Keratinocyte (primary cell): ENCODE data around the gene TSTD2. TPM values are rescaled to one million over a fixed set of nuclear protein-coding genes. Genes with fewer than 3 reads are reported as not detected.

Experiments used
- DNase-seq: peaks from one replicate; pipeline ENCODE4 v3.0.0-alpha.2; 2011; ENCODE audit warnings: low read depth, missing footprints, low spot score
- FAIRE-seq: peaks from 2 replicates; lab custom pipeline; 2011; peaks lifted over from hg19 to GRCh38; lab: Jason Lieb, UNC
- H2AFZ ChIP-seq: 2 replicates; pipeline ENCODE4 v1.6.0; 2012; ENCODE audit warnings: low read length, control low read depth, inconsistent platforms; ENCODE audit not compliant: control insufficient read depth
- H3K27ac ChIP-seq: 2 replicates; pipeline ENCODE4 v1.5.1; 2011; ENCODE audit warnings: low read length; ENCODE audit not compliant: control insufficient read depth, insufficient read depth
- H3K27me3 ChIP-seq: 3 replicates; pipeline ENCODE4 v1.6.0; 2011; ENCODE audit warnings: low read length; ENCODE audit not compliant: control insufficient read depth, insufficient read depth; ENCODE audit errors: extremely low read depth
- H3K36me3 ChIP-seq, 2 experiments: 2 replicates in 1 of 2; 3 replicates in 1 of 2; pipeline ENCODE4 v1.5.1; 2011; ENCODE audit warnings: low read length in 2 of 2, mild to moderate bottlenecking in 1 of 2; ENCODE audit not compliant: control insufficient read depth in 2 of 2, insufficient read depth in 2 of 2; ENCODE audit errors: extremely low read depth in 1 of 2
- H3K4me1 ChIP-seq: 3 replicates; pipeline ENCODE4 v1.5.1; 2011; ENCODE audit warnings: low read length; ENCODE audit not compliant: control insufficient read depth, insufficient read depth; ENCODE audit errors: extremely low read depth
- H3K4me2 ChIP-seq: 3 replicates; pipeline ENCODE4 v1.6.0; 2011; ENCODE audit warnings: low read depth, low read length; ENCODE audit not compliant: control insufficient read depth, insufficient read depth; ENCODE audit errors: extremely low read depth
- H3K4me3 ChIP-seq, 3 experiments: fragments of 200-600 bp in 1 of 3; sonication (generic) in 1 of 3; 2 replicates in 2 of 3; 3 replicates in 1 of 3; pipeline ENCODE4 v1.5.1; 2011 to 2016; ENCODE audit warnings: low read length in 3 of 3, mild to moderate bottlenecking in 3 of 3, control low read depth in 2 of 3, inconsistent platforms in 1 of 3, low read depth in 1 of 3, mixed read lengths in 1 of 3, mixed run types in 1 of 3, moderate library complexity in 1 of 3; ENCODE audit not compliant: control insufficient read depth in 2 of 3, insufficient read depth in 2 of 3; ENCODE audit errors: extremely low read depth in 1 of 3
- H3K79me2 ChIP-seq: 2 replicates; pipeline ENCODE4 v1.6.0; 2012; ENCODE audit warnings: low read length; ENCODE audit not compliant: control insufficient read depth, insufficient read depth
- H3K9ac ChIP-seq: 3 replicates; pipeline ENCODE4 v1.6.0; 2011; ENCODE audit warnings: low read length; ENCODE audit not compliant: control insufficient read depth, insufficient read depth; ENCODE audit errors: extremely low read depth
- H3K9me1 ChIP-seq: 3 replicates; pipeline ENCODE4 v1.6.0; 2011; ENCODE audit warnings: low read length; ENCODE audit not compliant: control insufficient read depth, insufficient read depth; ENCODE audit errors: extremely low read depth
- H3K9me3 ChIP-seq: 2 replicates; pipeline ENCODE4 v1.5.1; 2012; ENCODE audit warnings: low read depth, low read length; ENCODE audit not compliant: control insufficient read depth
- H4K20me1 ChIP-seq: 3 replicates; pipeline ENCODE4 v1.6.0; 2011; ENCODE audit warnings: low read length; ENCODE audit not compliant: control insufficient read depth, insufficient read depth; ENCODE audit errors: extremely low read depth
- EZH2 ChIP-seq: IDR thresholded peaks from one replicate; pipeline ENCODE4 v1.6.1; 2012; ENCODE audit warnings: inconsistent platforms, mild to moderate bottlenecking, low read length, moderate library complexity
- dilution Hi-C: fragments of 300-500 bp; cut with MboI; formaldehyde crosslinking; loops from one replicate; pipeline ENCODE4 v1.7.0; 2020; ENCODE audit warnings: low sequenced_read_pairs; ENCODE audit not compliant: extremely low pct_ligation_motif_present
- polyA plus RNA-seq, 5 experiments: library from polyadenylated mRNA; depleted of rRNA in 3 of 5; stranded (reverse) in 3 of 5; stranded (forward) in 1 of 5; unstranded in 1 of 5; fragments of >200 nt; gene quantifications; 1 replicate in 1 of 5; 2 replicates in 3 of 5; 3 replicates in 1 of 5; pipeline versions ENCODE4 v1.2.1 to v1.2.3, GENCODE V29; 2011 to 2012; ENCODE audit warnings: missing spikeins in 2 of 5, low read depth in 1 of 5, low replicate concordance in 1 of 5
- TF ChIP-seq, protein P1 (sequence below), 3 experiments: IDR thresholded peaks in 1 of 3; conservative IDR thresholded peaks in 1 of 3; optimal IDR thresholded peaks in 1 of 3; 2 replicates in 2 of 3; 3 replicates in 1 of 3; pipeline versions ENCODE3 to v1.5.1; 2011; ENCODE audit warnings: low read length in 3 of 3, mild to moderate bottlenecking in 3 of 3, moderate library complexity in 2 of 3, control low read depth in 1 of 3, inconsistent platforms in 1 of 3; ENCODE audit not compliant: insufficient read depth in 2 of 3; ENCODE audit errors: extremely low read depth in 1 of 3

TSTD2 gene
- polyA plus RNA-seq, 1 donor (not counting 4 experiments of a cell fraction or from before 2014, with no cell fraction given), result 17.2 TPM

DNA sequence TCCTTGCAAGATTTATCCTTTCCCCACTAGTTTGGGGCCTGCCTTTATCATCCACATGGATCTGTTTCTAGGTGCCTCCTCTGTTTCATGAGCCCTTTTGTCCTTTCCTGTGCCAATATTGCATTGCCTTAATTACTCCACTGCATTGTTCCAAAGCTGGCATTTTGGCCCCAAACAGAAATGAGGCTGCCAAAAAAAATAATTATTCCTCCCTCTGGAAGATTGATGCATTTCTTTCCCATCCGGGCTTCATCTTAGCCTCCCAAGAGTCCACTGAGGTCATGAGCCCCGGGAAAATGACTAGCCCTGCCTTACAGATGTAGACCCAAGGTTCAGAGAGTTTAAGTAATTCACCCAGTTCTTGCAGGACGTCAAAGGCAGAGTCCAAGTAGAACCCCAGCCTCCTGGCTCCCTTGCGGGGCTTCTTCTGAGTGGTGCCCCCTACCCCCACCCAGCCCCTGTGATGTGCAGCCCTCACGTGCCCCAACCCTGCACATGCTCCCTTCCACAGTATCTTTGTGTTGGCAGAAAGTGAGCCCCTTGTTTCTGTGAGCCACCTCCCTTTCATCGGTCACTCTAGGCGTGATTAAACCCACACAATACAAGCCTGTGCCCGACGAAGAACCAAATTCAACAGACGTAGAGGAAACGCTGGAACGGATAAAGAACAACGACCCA, 69.6 kb downstream of the TSTD2 start:
- Histone ChIP-seq H3K27me3 (peaks cover 5% of the 10 kb centered on the region), H3K4me2 (no peak overlapping the region), H3K27ac (no peak overlapping the region), H3K4me3 (no peak overlapping the region), H3K9ac (no peak overlapping the region), H3K9me1 (no peaks in the 10 kb centered on the region), H2AFZ (no peak overlapping the region), H3K4me1 (peaks cover 4% of the 10 kb centered on the region), H3K36me3 (no peaks in the 10 kb centered on the region), H3K79me2 (no peaks in the 10 kb centered on the region), H4K20me1 (no peaks in the 10 kb centered on the region), H3K9me3 (no peaks in the 10 kb centered on the region)
- dilution Hi-C loops, result no loop called here
- no peak for DNase-seq
- no peak for TF ChIP-seq EZH2
- TF ChIP-seq, protein P1, sequence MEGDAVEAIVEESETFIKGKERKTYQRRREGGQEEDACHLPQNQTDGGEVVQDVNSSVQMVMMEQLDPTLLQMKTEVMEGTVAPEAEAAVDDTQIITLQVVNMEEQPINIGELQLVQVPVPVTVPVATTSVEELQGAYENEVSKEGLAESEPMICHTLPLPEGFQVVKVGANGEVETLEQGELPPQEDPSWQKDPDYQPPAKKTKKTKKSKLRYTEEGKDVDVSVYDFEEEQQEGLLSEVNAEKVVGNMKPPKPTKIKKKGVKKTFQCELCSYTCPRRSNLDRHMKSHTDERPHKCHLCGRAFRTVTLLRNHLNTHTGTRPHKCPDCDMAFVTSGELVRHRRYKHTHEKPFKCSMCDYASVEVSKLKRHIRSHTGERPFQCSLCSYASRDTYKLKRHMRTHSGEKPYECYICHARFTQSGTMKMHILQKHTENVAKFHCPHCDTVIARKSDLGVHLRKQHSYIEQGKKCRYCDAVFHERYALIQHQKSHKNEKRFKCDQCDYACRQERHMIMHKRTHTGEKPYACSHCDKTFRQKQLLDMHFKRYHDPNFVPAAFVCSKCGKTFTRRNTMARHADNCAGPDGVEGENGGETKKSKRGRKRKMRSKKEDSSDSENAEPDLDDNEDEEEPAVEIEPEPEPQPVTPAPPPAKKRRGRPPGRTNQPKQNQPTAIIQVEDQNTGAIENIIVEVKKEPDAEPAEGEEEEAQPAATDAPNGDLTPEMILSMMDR (optimal IDR thresholded peaks at IDR 0.05 in 1 of 3, IDR thresholded peaks at IDR 0.05 in 1 of 3, conservative IDR thresholded peaks at IDR 0.05 in 1 of 3; ENCODE audit: extremely low read depth in 1 of 3, insufficient read depth in 2 of 3, low read length in 3 of 3), result no peak
- no peak for FAIRE-seq

DNA sequence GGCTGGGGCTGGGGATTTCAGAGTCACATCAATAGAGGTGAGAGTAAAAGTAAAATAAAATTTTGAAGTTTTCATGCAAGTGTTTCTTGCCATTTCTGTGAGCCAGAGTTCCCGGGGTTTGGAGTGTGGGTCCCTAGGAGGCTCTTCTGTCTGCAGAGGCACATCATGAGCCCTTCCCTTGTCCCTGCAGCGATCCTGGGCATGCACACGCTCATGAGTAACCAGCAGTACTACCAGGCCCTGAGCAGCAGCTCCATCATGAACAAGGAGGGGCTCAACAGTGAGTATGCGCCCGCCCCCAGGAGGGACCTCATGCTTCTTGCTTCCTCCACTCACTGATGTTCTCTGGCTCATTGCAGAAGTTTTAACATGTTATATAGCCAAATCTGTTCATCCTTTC, 70.6 kb downstream of the TSTD2 start:
- Histone ChIP-seq H3K4me3 (no peak overlapping the region), H3K9me3 (no peaks in the 10 kb centered on the region), H3K4me1 (peaks cover 4% of the 10 kb centered on the region), H3K27me3 (peaks cover 9% of the 10 kb centered on the region), H2AFZ (no peak overlapping the region), H3K9ac (no peak overlapping the region), H3K27ac (no peak overlapping the region), H3K36me3 (no peaks in the 10 kb centered on the region), H3K9me1 (no peaks in the 10 kb centered on the region), H3K79me2 (no peaks in the 10 kb centered on the region), H3K4me2 (no peak overlapping the region), H4K20me1 (no peaks in the 10 kb centered on the region)
- TF ChIP-seq, protein P1 (optimal IDR thresholded peaks at IDR 0.05 in 1 of 3, IDR thresholded peaks at IDR 0.05 in 1 of 3, conservative IDR thresholded peaks at IDR 0.05 in 1 of 3; ENCODE audit: extremely low read depth in 1 of 3, insufficient read depth in 2 of 3, low read length in 3 of 3), result no peak
- TF ChIP-seq EZH2, result no peak
- dilution Hi-C loops, result no loop called here
- FAIRE-seq (no peak), DNase-seq (no peak)
